Caco-2 (cell line): Measurements from ENCODE around the gene BPIFA3. TPM values are rescaled to one million over a fixed set of nuclear protein-coding genes. Genes with fewer than 3 reads are reported as not detected.
A peak's percentile ranks its signal among the peaks of the same experiment; 100 is the strongest.
"Not testable (repeated sequence)": the region's sequence is repeated elsewhere in the genome, so short reads cannot be mapped to it uniquely, and the experiment has no call there.

Experiments
- BruUV-seq: library from RNA; stranded (reverse); fragments of 400-500 nt; replicated peaks from 2 replicates; lab custom pipeline; 2021; lab: Mats Ljungman, UMichigan
- CTCF ChIA-PET: fragments of 300-600 bp; sonication (Branson Sonifier 250); formaldehyde crosslinking; loops from one replicate; lab custom pipeline; 2022; ENCODE audit warnings: antibody characterized with exemption; lab: Charles Lee
- POLR2A ChIA-PET: fragments of 300-600 bp; sonication (Branson Sonifier 250); formaldehyde crosslinking; loops from one replicate; lab custom pipeline; 2022; ENCODE audit warnings: antibody characterized with exemption; lab: Charles Lee
- DNase-seq, 2 experiments: peaks; one replicate each; pipeline versions ENCODE4 v3.0.0 to v3.0.0-alpha.2; 2020 to 2022
- H3K27me3 ChIP-seq: replicated peaks from 2 replicates; pipeline ENCODE4 v1.6.0; 2011; ENCODE audit warnings: low read length; ENCODE audit not compliant: control insufficient read depth, insufficient read depth
- H3K36me3 ChIP-seq: 2 replicates; pipeline ENCODE4 v1.5.1; 2011; ENCODE audit warnings: low read length; ENCODE audit not compliant: control insufficient read depth, insufficient read depth
- H3K4me1 ChIP-seq: fragments of 250-450 bp; sonication (Bioruptor Pico); 2 replicates; pipeline ENCODE4 v1.5.1; 2020; ENCODE audit warnings: mild to moderate bottlenecking
- H3K4me3 ChIP-seq: 2 replicates; pipeline ENCODE4 v1.5.1; 2011; ENCODE audit warnings: low read depth, mild to moderate bottlenecking, control low read depth, low read length
- H3K9me3 ChIP-seq: fragments of 250-450 bp; sonication (Bioruptor Pico); 2 replicates; pipeline ENCODE4 v1.5.1; 2020; ENCODE audit warnings: mild to moderate bottlenecking, moderate library complexity
- H3K27ac Mint-ChIP-seq: one replicate; pipeline ENCODE4 v1.8.0; 2022; ENCODE audit warnings: mixed read lengths; ENCODE audit not compliant: unreplicated experiment
- H3K27me3 Mint-ChIP-seq: one replicate; pipeline ENCODE4 v1.8.0; 2022; ENCODE audit warnings: mixed read lengths; ENCODE audit not compliant: insufficient read depth, unreplicated experiment
- H3K36me3 Mint-ChIP-seq: one replicate; pipeline ENCODE4 v1.8.0; 2022; ENCODE audit warnings: mild to moderate bottlenecking, mixed read lengths; ENCODE audit not compliant: insufficient read depth, unreplicated experiment
- H3K4me1 Mint-ChIP-seq: one replicate; pipeline ENCODE4 v1.8.0; 2022; ENCODE audit warnings: low read depth, mixed read lengths; ENCODE audit not compliant: unreplicated experiment
- H3K4me3 Mint-ChIP-seq: one replicate; pipeline ENCODE4 v1.8.0; 2022; ENCODE audit warnings: mild to moderate bottlenecking, moderate library complexity, mixed read lengths; ENCODE audit not compliant: unreplicated experiment
- H3K9me3 Mint-ChIP-seq: one replicate; pipeline ENCODE4 v1.8.0; 2022; ENCODE audit warnings: mixed read lengths; ENCODE audit not compliant: unreplicated experiment
- CTCF ChIP-seq, 2 experiments: fragments of 200-600 bp in 1 of 2; IDR thresholded peaks; 1 replicate in 1 of 2; 2 replicates in 1 of 2; pipeline versions ENCODE4 v1.5.1 to v1.8.0; 2011 to 2022; ENCODE audit warnings: antibody characterized with exemption in 1 of 2, control low read depth in 1 of 2, inconsistent platforms in 1 of 2, low read depth in 1 of 2, low read length in 1 of 2, mild to moderate bottlenecking in 1 of 2, moderate library complexity in 1 of 2; ENCODE audit not compliant: insufficient read depth in 1 of 2, severe bottlenecking in 1 of 2, unreplicated experiment in 1 of 2
- intact Hi-C: fragments of 100-400 bp; cut with micrococcal nuclease; formaldehyde crosslinking; loops from one replicate; pipeline ENCODE4 v1.10.0; 2022; ENCODE audit not compliant: unreplicated experiment
- total RNA-seq: library from RNA; stranded (reverse); gene quantifications from 2 replicates; pipeline ENCODE4 v1.2.3, GENCODE V29; 2022

BPIFA3 gene
- total RNA-seq, 1 experiment from 2014 or later = not detected

GRCh38 chr20:33181482-33182093 lies 35.6 kb upstream of the BPIFA3 start:
- peaks cover 24% of the 10 kb centered on the region for H3K4me1 Mint-ChIP-seq
- peaks cover 12% of the 10 kb centered on the region for H3K9me3 Mint-ChIP-seq
- Histone ChIP-seq H3K27me3 (no peaks in the 10 kb centered on the region), H3K4me1 (peaks cover 27% of the 10 kb centered on the region), H3K4me3 (no peak overlapping the region), H3K9me3 (peaks cover 7% of the 10 kb centered on the region), H3K36me3 (no peaks in the 10 kb centered on the region)
- POLR2A ChIA-PET = no interaction called here
- H3K27me3 Mint-ChIP-seq = no peaks in the 10 kb centered on the region
- CTCF ChIA-PET = no interaction called here
- peaks cover 5% of the 10 kb centered on the region for H3K36me3 Mint-ChIP-seq
- no peak overlapping the region for H3K4me3 Mint-ChIP-seq
- BruUV-seq = no TSS peak
- peak; percentile 46 to 69 for DNase-seq
- TF ChIP-seq CTCF (IDR thresholded peaks at IDR 0.05; ENCODE audit: insufficient read depth in 1 of 2, low read depth in 1 of 2, low read length in 1 of 2, severe bottlenecking in 1 of 2, unreplicated experiment in 1 of 2) = peak; percentile 9 to 24
- H3K27ac Mint-ChIP-seq = peak overlapping the region; percentile 84
- intact Hi-C loops = no loop called here

GRCh38 chr20:33183312-33183711 lies 33.8 kb upstream of the BPIFA3 start:
- BruUV-seq = no TSS peak
- intact Hi-C loops = no loop called here
- Histone ChIP-seq H3K36me3 (no peaks in the 10 kb centered on the region), H3K27me3 (no peaks in the 10 kb centered on the region), H3K9me3 (peaks cover 7% of the 10 kb centered on the region), H3K4me3 (no peak overlapping the region), H3K4me1 (peaks cover 16% of the 10 kb centered on the region)
- CTCF ChIA-PET = no interaction called here
- no peaks in the 10 kb centered on the region for H3K27me3 Mint-ChIP-seq
- H3K9me3 Mint-ChIP-seq = peaks cover 12% of the 10 kb centered on the region
- peaks cover 5% of the 10 kb centered on the region for H3K36me3 Mint-ChIP-seq
- no peak overlapping the region for H3K4me3 Mint-ChIP-seq
- POLR2A ChIA-PET = interaction anchor here (0.6 kb wide), 1 partner anchor 1465 kb away, joined by 5 read pairs; no protein-coding TSS in a partner anchor
- H3K4me1 Mint-ChIP-seq = peaks cover 14% of the 10 kb centered on the region
- no peak for TF ChIP-seq CTCF (IDR thresholded peaks at IDR 0.05; ENCODE audit: insufficient read depth in 1 of 2, low read depth in 1 of 2, low read length in 1 of 2, severe bottlenecking in 1 of 2, unreplicated experiment in 1 of 2)
- DNase-seq = no peak
- no peak overlapping the region for H3K27ac Mint-ChIP-seq

- DNase-seq, H3K4me1 ChIP-seq, H3K4me3 Mint-ChIP-seq, H3K9me3 ChIP-seq, H3K4me3 ChIP-seq, intact Hi-C loops, H3K27me3 ChIP-seq, CTCF ChIA-PET, H3K27me3 Mint-ChIP-seq, H3K4me1 Mint-ChIP-seq, H3K27ac Mint-ChIP-seq, H3K36me3 ChIP-seq, H3K36me3 Mint-ChIP-seq, POLR2A ChIA-PET, BruUV-seq: not testable (repeated sequence)
- H3K9me3 Mint-ChIP-seq = peaks cover 12% of the 10 kb centered on the region
These were observed 32.0 kb upstream of the BPIFA3 start for GRCh38 chr20:33185031-33185590.
